GM19452 (cell line): ENCODE data around the gene OR52K1.

ENCODE experiments used
- ATAC-seq: cut with Tn5 transposase; IDR thresholded peaks from one replicate; pipeline ENCODE4 v1.9.1; 2021; ENCODE audit not compliant: unreplicated experiment

OR52K1 gene

DNA sequence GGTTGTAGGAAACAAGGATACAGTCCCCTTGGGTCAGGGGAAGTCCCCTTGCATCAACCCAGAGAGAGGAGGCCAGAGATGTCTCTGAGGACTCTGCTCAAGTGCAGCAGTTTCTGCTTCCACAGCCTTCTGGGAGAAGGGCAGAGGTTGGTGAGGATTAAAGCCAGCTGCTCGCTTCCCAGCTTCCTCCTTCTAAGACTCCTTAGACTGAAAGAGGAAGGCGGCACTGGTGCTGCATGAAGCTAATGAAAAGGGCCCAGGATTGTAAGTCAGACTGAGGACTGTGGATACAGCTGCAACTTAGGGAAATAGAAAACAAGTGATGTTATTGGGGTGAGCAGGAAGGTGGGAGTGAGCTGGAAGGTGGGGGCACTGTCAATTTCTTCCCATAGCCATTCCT lies at the start of gene OR52K1:
Gene OR52K1, plus strand, starts transcription at position 202 of the 400 bp plus-strand sequence. CDS start 6,255 bp downstream, outside the sequence.
- ATAC-seq: no peak

DNA sequence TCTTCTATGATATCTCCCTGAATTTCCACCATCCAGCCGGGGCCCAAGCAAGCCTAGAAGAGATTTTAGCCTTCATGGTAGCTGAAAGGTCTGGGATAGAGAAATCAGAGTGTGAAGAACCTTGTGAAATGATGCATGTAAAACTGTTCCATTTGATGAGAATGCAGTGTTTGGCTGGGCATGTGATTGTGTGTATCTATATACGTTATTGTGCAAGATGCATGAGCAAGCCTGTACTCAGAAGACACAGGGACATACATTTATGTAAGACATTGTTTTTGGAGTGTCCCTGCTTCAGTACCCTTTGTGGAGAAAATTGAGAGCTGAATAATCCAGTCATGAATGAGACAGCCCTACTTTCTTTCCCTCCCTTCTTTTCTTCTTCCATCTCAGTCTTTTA lies 48.6 kb upstream of the OR52K1 start:
- ATAC-seq: no peak

DNA sequence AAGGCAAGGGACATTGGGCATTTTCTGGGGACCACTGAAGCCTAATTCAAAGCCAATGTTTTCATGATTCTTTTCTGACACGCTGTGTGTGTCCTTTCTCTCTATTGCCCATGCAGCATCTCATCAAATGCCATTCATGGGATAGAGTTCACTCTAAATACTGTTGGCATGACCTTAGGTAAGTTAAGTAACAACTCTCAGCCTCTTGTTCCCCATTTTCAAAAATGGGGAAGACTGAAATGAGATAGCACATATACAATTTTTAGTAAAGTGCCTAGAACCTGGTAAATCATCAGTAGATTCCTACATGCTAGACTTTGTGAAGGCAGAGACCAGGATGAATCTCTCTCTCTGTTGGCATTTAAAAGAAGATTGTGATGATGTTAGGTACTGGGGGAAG lies 46.0 kb upstream of the OR52K1 start:
- no peak for ATAC-seq

DNA sequence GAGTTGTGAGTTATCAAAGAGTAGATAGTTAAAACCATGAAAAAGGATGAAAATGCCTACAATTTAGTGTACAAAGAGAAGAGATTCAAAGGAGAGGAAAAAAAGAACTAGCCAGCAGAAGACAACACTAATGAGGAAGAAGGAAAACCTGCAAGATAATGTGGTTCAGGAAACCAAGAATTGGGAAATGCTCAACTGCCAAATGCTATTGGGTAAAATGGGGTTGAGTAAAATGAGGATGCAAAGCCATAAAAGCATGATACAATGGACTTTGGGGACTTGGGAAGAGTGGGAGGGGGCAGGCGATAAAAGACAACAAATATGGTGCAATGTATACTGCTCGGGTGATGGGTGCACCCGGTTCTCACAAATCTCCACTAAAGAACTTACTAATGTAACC lies 40.9 kb upstream of the OR52K1 start:
- no peak for ATAC-seq

DNA sequence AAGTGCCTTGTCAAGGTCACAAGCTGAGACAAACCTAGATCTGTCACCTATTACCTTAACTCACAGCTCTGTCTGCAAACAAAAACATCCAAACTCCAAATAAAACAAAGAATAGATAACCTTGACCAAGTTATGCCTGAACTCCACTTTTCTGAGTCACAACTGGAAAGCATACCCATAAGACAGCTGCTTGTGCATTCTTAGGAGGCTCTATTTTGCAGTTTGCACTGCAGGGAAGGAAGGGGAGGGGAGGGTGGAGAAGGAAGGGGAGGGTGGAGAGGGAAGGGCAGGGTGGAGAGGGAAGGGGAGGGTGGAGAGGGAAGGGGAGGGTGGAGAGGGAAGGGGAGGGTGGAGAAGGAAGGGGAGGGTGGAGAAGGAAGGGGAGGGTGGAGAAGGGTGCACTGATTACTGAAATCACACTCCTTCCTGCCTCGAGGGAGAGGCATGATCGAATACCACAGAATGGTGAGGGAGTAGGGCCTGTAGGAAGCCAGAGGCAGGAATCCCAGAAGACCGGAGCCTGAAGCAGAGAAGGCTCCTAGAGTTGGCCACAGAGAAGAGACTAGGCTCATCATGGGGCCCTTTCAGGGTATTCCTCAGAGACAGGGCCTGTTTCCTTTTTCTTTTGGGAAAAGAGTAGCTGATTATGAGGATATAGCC lies 39.1 kb upstream of the OR52K1 start:
- no peak for ATAC-seq

DNA sequence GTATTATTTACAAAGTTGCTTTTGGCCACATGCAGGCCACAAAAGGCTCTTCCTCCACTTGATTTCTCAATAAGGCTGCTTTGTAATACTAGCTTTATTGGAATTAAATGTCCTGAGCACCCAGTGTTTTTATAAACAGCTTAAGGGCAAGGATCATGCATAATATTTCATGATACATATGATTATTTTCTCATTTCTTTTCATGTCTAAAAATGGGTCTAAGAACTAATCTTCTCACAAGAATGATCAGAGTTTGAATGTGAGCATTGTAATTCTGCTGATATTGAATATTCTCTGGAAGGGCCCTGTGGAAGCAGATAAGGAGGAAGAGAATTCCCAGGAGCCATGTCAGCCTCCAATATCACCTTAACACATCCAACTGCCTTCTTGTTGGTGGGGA lies 33.5 kb upstream of the OR52K1 start, which contains the start of gene OR52K2:
Gene OR52K2, plus strand, starts transcription at position 301 of the 400 bp plus-strand sequence. Its CDS starts 45 bp downstream, at position 346.
- no peak for ATAC-seq

DNA sequence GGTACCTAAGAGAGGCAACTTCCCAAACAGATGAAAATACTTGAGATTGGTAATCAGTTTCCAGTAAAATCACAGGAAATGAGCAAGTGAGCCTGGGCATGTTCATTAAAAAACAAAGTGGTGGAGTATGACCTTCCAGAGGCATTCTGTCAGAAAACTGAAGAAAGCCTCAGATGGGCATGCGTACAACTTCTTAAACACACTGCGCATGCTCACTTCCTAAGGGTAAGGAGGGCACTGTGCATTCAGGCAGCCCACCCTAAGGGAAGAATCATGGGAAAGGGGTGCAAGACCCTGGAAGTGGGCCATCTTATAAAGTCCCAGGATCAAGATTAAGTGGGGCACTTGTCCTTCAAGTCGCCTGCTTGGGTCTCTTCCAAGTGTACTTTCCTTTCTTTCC lies 29.3 kb upstream of the OR52K1 start:
- no peak for ATAC-seq

DNA sequence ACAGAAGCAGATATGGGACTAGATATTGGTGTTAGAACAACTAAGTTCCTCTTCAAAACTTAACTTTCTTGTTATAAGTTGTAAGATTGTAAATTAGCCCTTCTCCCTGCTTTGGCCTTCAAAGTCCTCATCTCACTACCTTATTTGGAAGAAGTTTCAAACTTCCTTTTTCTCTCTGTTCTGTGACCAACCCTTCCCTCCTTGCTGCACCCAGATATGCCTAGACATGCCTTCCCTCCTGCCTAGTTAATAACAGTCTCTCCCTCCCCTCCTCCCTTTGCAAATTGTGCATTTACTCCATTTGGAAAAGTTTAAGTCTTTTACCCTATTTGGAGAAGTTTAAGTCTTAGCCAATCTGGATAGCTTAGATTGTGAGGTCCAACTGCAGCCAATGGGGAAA lies 28.4 kb upstream of the OR52K1 start:
- no peak for ATAC-seq

DNA sequence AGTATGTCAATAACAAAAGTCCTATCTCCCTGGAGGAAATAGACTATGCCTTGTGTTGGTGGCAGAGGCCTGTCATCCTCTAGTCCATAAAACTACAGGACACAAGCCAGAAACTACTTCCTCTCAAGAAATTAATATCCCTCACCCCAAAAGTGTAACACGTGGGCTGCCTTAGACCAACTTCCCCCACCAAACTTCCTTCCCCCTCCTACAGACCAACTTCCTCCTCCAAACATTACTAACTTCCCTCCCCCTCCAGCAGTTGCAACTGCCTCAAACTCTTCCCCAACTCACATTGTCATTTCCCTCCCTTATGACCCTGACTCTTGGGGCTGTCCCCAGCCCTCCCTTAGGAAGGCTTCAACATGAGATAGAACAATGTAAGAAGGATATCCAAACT lies 27.0 kb upstream of the OR52K1 start:
- no peak for ATAC-seq

DNA sequence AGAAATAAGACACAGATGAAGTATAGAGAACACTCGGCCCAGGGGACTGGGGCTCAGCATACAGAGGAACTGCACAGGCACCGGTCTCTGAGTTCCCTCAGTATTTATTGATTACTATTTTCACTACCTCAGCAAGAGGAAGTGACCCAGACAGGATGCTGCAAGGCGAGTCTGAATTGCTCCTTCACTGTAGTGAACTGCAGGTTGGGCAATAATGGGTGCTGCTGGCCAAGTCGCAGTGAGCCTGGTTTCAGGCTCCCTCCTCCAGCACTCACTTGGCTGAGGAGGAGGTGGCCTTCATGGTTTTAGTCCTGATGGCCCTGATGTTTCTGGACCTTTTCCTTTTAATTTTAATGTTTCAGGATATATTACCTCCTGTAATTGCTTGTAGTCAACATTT lies 22.9 kb upstream of the OR52K1 start:
- peak; percentile 95 for ATAC-seq

DNA sequence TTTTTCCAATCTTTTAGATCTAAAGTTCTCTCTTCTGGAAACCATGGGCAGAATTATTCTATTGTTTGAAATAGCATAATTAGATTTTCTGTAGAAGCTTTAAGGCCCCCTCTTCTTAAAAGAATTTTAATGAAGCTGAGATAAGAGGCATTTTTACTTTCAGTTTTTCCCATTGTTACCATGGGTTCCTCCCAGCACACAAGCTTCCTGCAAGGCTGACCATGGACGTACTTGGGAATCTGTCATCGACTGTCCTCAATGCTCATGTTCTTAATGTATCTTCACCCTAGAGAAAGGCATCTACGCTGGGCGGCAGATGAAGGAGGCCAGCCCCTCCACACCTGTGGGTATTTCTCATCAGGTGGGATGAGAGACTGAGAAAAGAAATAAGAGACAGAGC lies 22.3 kb upstream of the OR52K1 start:
- no peak for ATAC-seq

DNA sequence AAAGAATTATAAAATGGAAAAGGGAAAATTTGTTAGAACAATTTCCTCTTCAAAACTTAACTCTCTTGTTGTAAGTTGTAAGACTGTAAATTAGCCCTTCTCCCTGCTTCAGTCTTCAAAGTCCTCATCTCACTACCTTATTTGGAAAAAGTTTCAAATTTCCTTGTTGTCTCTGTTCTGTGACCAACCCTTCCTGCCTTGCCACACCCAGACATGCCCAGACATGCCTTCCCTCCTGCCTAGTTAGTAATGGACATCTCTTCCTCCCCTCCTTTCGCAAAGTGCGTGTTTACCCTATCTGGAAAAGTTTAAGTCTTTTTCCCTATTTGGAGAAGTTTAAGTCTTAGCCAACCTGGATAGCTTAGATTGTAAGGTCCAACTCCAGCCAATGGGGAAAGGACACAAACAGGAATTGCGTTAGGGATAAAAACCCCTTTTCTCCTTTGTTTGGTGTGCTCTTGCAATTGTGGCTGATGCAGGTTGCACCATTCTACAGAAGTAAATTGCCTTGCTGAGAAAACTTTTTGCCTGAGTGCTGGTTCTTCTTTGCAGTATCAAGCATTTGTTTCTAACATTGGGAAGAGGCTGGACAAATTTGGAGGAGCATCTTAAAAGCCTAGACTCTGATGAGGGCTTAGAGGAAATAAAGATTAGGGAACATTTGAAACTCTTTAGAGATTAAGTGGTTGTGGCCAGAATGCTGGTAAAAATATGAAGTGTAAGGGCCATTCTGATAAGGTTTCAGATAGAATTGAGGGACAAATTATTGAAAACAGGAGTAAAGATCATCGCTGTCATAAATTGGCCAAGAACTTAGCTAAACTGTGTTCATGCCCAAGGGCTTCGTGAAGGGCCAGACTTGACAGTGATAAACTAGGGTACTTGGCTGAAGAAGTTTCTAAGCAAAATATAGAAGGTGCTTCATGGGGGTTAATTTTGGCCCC lies 18.0 kb upstream of the OR52K1 start:
- no peak for ATAC-seq

DNA sequence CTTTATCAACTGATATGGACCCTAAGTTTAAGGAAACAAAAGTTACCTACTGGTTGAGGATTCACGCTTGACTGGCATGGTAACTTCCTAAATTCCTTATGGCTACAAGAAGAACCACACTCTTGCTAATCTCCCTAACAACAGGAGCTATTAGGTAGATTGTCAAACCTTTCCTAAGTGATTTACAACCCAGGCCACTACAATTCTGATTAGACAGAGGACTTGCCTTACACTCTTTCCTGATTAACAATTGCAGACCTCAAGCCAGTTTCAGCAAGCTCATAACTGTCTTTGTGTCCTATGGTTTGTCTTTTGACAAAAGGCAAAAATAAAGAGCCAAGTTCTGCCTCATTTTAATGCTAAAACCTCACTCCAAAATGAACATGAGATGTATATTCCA lies 17.0 kb upstream of the OR52K1 start:
- no peak for ATAC-seq

DNA sequence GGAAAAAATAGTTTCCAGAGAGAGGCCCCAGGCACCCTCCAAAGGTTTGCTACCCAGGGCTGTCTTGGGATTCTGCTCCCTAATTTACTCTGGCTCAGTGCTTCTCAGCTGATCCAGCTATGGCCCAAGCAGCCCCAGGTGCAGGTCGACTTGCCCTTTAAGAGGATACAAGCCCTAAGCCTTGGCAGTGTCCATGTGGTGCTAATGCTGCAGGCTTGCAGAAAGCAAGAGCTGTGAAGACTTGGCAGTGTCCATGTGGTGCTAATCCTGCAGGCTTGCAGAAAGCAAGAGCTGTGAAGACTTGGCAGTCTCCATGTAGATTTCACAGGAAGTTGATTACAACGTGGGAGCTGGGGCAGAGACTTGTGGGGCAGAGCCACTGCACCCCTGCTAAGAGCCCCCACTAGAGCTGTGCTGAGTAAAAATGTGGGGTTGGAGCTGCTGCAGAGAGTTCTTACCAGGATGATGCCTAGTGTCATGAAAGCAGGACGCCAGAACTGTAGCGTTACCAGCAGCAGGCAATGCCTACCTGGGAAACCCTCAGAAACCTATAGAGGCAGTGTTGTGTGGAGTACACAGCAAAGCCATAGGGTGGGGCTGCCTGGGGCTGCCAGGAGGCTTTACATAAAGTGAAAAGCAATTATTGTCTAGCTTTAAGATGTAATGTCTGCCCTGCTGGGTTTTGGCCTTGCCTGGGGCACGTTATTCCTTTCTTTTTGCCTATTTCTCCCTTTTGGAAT lies 16.1 kb upstream of the OR52K1 start:
- ATAC-seq: no peak

DNA sequence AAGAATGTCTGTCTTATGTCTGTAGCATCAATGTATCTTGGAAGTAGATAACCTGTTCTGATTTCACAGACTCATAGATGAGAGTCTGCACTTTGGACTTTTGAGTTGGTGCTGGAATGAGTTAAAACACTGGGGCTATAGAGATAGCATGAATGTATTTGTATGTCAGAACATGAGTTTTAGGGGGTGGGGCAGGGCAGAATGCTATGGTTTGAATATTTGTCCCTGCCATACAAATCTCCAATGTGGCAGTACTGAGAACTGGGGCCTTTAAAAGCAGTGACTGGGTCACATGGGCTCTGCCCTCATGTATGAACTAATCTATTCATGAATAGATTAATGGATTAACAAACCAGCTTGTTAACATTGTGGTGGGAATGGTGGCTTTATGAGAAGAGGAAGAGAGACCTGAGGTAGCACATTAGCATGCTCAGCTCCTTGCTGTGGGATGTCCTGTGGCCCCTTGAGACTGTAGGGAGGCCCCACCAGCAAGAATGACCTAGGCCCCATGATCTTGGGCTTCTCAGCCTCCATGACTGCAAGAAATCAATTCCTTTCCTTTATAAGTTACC lies 15.5 kb upstream of the OR52K1 start:
- ATAC-seq: peak; percentile 64

DNA sequence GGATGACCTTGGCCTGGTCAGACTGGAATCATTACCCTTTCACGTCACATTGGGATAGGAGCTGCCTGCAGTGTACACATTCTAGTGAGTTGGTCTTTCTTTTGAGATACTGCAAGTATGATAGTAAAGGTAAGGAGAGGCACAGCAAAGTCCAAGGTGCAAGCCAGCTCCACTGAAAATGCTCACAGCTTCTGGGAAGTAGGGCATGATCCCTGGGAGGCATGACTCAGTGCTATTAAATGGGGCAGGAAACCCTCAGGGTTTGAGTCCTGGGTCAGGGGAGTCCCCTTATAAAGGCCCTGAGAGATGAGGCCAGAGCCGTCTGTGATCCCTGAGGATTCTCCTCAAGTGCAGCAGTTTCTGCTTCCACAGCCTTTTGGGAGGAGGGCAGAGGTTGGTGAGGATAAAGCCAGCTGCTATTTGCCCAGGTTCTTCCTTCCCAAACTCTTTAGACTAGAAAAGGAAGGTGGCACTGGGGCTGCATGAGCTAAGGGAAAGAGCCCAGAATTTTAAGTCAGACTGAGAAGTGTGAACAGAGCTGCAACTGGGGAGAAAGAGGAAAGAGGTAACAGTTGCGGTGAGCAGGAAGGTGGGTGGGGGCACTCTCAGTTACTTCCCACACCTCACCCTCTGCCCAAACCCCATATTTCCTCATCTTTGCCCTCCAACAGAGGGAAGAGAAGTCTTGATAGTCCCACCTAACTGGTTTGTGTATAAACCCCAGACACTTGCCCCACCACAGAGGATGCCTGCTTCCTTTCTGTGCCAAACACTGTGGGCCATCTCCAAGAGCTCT lies 14.4 kb upstream of the OR52K1 start:
- ATAC-seq: no peak

DNA sequence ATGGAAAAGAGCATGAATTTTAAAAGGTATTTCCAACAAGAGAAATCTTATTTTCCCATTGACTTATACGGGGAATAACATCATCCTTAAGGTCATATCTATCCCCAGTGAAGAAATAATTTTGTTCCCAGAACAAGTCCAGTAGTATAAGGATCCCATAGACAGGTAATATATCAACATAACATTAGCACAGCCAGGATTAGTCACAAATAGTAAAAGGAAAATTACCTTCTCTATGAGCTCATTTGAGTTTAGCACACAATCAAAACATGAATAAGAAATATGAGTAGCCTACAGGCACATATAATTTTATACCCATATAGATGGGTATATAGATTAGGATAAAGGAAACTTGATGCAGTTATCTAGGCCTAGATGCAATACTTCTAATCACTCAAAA lies 2.8 kb upstream of the OR52K1 start:
- ATAC-seq: no peak

DNA sequence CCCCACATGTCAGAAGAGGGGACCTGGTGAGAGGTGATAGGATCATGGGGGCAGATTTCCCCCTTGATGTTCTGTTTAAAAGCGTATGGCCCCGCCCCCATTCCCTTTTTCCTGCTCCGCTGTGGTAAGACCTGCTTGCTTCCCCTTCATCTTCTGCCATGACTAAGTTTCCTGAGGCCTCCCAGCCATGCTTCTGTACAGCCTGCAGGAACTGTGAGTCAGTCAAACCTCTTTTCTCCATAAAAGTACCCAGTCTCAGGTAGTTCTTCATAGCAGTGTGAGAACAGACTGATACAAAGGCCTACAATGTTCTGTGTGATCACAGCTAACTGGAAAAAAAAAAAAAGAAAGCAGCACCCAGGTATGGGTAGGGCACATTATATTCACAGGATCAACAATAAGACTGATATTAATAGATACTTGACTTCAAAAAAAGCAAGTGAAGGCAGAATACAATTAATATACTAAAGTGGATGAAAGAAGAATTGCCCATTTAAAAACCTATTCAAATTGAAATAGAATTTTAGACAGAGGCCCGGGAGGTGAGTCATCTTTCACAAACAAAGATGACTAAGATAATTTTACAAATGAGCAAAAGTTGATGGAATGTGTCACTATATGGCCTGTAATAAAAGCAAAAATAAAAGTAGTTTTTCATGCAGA lies 1.7 kb upstream of the OR52K1 start:
- no peak for ATAC-seq

DNA sequence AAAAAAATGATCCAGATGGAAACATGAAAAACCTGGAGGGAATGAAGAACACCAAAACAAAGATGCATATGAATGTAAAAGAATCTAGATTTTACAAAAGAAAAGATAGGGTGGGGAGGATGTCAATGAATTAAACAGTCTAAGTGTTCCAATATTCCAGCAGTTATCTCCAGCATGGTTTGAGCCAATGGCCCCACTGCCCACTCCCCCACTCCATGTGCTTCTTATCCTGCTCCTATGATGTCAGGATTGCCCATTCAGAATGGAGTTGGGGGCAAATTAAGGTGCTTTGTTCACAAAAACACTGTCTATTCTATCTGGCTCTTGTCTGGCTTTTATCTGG lies 1.2 kb upstream of the OR52K1 start:
- ATAC-seq: no peak

DNA sequence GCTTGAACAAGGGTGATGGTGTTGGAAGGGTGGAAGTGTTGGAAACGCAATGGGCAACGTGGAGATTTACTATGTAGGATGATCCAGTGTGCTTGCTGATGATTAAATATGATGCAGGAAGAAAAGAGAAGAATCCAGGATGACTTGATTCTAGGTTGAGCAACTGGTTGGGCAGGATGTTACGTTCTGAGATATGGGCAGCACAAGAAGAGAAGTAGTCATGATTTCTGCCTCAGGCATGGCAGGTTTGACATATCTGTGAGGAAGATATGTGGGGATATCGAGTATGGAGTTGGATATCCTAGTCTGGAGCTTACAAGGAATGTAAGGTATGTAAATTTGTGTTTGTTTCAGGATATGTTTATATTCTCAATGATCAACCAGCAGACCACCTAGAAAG lies 1.9 kb downstream of the OR52K1 start:
- no peak for ATAC-seq
